Upper lobe of left lung (tissue), 6 donors: ENCODE results near the gene CBX6. TPM values are rescaled to one million over a fixed set of nuclear protein-coding genes. Genes with fewer than 3 reads are reported as not detected.

ENCODE experiments used
- ATAC-seq, 2 donors: fragments of 200-7000 bp; cut with Tn5 transposase; one replicate each; pipeline ENCODE4 v1.9.1; 2022; ENCODE audit warnings: mild to moderate bottlenecking in 2 of 2, moderate library complexity in 2 of 2; ENCODE audit not compliant: low FRiP score in 2 of 2
- DNase-seq, 2 donors: peaks; one replicate each; pipeline ENCODE4 v3.0.0-alpha.2; 2019 to 2020
- H3K27ac ChIP-seq, 4 donors: fragments of 200-600 bp; sonication (generic); one replicate each; pipeline ENCODE4 v1.5.1; 2016 to 2019
- H3K27me3 ChIP-seq, 4 donors: fragments of 200-600 bp; sonication (generic); one replicate each; pipeline ENCODE4 v1.5.1; 2017 to 2019
- H3K36me3 ChIP-seq, 4 donors: fragments of 200-600 bp; sonication (generic); one replicate each; pipeline ENCODE4 v1.5.1; 2016 to 2019
- H3K4me1 ChIP-seq, 4 donors: fragments of 200-600 bp; sonication (generic); one replicate each; pipeline ENCODE4 v1.5.1; 2018 to 2019
- H3K4me3 ChIP-seq, 4 donors: fragments of 200-600 bp; sonication (generic); one replicate each; pipeline ENCODE4 v1.5.1; 2017 to 2019; ENCODE audit warnings: mild to moderate bottlenecking in 2 of 4, moderate library complexity in 1 of 4
- H3K9me3 ChIP-seq, 4 donors: fragments of 200-600 bp; sonication (generic); one replicate each; pipeline ENCODE4 v1.5.1; 2018 to 2019
- EP300 ChIP-seq, 4 donors: sonication (generic); formaldehyde crosslinking; IDR thresholded peaks; one replicate each; pipeline ENCODE4 v1.5.1; 2017; ENCODE audit warnings: antibody characterized with exemption in 4 of 4, control low read depth in 2 of 4
- POLR2A ChIP-seq, 4 donors: fragments of 450-650 bp; IDR thresholded peaks; one replicate each; pipeline ENCODE4 v1.5.1; 2016 to 2017; ENCODE audit warnings: antibody characterized with exemption in 4 of 4, mild to moderate bottlenecking in 2 of 4
- POLR2AphosphoS5 ChIP-seq, 2 donors: sonication (generic); formaldehyde crosslinking; IDR thresholded peaks; one replicate each; pipeline ENCODE4 v1.5.1; 2017; ENCODE audit warnings: antibody characterized with exemption in 2 of 2
- WGBS, 2 donors: methylation state at CpG; one replicate each; pipeline ENCODE4 v1.1.5; 2017 to 2018; 5-methylcytosine and 5-hydroxymethylcytosine counted together
- total RNA-seq, 6 donors: library from RNA; depleted of rRNA in 4 of 6; stranded (reverse); fragments of >200 nt in 4 of 6; gene quantifications; one replicate each; pipeline versions ENCODE4 v1.1.0 to v1.2.1, GENCODE V29; 2016 to 2021
- TF ChIP-seq, protein P1 (sequence below), 6 experiments: fragments of 450-650 bp in 4 of 6; fragments of 200-600 bp in 2 of 6; sonication (generic) in 2 of 6; IDR thresholded peaks; one replicate each; pipeline ENCODE4 v1.5.1; 2016 to 2019; ENCODE audit warnings: antibody characterized with exemption in 6 of 6
- donor health status: DM: no; HTN: no; CAD: no; lungs with moderate emphysema.
- donor health status: DM: no; HTN: yes; CAD: no; lungs with severe emphysema.

CBX6 gene
- total RNA-seq, 6 donors from 2014 or later, result 30.4 to 74.9 (median 45.4) TPM

DNA sequence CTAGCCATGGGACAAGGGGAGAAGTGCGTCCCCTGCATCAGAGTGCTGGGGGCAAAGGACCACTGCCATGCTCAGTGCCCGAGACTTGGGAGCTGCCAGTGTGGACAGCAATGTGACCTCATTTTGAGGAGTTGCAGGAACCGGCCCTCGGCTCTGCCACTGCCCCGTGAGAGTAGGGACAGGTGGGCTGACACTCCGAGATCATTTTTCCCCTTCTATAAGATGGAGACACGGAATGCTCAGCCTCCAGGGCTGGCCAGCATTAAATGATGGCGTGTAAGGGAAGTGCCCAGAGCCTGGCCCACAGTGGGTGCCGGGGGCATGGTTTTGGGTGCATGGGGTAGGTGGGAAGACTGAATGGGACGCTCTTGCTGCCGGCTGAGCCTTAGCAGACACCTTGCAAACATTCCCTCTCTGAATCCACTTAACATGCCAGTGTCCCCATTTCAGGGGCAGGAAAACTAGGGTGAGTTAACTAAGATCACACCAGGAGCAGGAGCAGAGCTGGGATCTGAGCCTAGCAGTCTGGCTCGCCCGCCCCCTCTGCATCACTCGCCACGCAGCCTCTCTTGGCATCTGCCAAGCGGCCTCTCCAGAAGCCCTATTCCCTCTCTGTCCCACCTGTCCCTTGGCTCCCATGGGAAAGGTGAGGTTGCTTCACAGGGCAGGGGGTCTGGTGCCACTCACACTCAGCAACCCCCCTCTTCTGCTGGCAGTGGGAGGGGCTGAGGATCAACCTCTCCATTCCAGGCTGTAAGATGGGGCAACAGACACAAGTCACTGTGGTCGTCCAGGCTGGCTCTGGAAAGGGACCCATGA, 41.8 kb downstream of the CBX6 start:
- no peak for DNase-seq
- no peaks in the 10 kb centered on the region for H3K27me3 ChIP-seq
- peaks cover 0 to 3% (median 0%) of the 10 kb centered on the region in 4 donors for H3K4me1 ChIP-seq
- no peaks in the 10 kb centered on the region for H3K9me3 ChIP-seq
- WGBS, 2 donors, result 85 to 92% methylated on average over 13 to 17 of the region's 17 CpGs
- no peaks in the 10 kb centered on the region for H3K36me3 ChIP-seq
- no peak for TF ChIP-seq EP300 (IDR thresholded peaks at IDR 0.05)
- TF ChIP-seq, protein P1, sequence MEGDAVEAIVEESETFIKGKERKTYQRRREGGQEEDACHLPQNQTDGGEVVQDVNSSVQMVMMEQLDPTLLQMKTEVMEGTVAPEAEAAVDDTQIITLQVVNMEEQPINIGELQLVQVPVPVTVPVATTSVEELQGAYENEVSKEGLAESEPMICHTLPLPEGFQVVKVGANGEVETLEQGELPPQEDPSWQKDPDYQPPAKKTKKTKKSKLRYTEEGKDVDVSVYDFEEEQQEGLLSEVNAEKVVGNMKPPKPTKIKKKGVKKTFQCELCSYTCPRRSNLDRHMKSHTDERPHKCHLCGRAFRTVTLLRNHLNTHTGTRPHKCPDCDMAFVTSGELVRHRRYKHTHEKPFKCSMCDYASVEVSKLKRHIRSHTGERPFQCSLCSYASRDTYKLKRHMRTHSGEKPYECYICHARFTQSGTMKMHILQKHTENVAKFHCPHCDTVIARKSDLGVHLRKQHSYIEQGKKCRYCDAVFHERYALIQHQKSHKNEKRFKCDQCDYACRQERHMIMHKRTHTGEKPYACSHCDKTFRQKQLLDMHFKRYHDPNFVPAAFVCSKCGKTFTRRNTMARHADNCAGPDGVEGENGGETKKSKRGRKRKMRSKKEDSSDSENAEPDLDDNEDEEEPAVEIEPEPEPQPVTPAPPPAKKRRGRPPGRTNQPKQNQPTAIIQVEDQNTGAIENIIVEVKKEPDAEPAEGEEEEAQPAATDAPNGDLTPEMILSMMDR (IDR thresholded peaks at IDR 0.05), result no peak
- TF ChIP-seq POLR2AphosphoS5 (IDR thresholded peaks at IDR 0.05), result no peak
- no peak for TF ChIP-seq POLR2A (IDR thresholded peaks at IDR 0.05)
- ATAC-seq, result no peak
- H3K4me3 ChIP-seq, result no peak overlapping the region
- H3K27ac ChIP-seq, result no peak overlapping the region

GRCh38 chr22:38829485-38829884, 42.5 kb downstream of the CBX6 start:
- Histone ChIP-seq H3K36me3 (no peaks in the 10 kb centered on the region), H3K4me1 (peaks cover 0 to 3% (median 0%) of the 10 kb centered on the region in 4 donors), H3K27ac (no peak overlapping the region), H3K4me3 (no peak overlapping the region), H3K27me3 (no peaks in the 10 kb centered on the region), H3K9me3 (no peaks in the 10 kb centered on the region)
- no peak for ATAC-seq
- WGBS, 2 donors, result 77 to 79% methylated on average over 3 to 4 of the region's 4 CpGs
- DNase-seq, result no peak
- no peak for TF ChIP-seq EP300 (IDR thresholded peaks at IDR 0.05)
- TF ChIP-seq, protein P1 (IDR thresholded peaks at IDR 0.05), result no peak
- no peak for TF ChIP-seq POLR2A (IDR thresholded peaks at IDR 0.05)
- no peak for TF ChIP-seq POLR2AphosphoS5 (IDR thresholded peaks at IDR 0.05)

DNA sequence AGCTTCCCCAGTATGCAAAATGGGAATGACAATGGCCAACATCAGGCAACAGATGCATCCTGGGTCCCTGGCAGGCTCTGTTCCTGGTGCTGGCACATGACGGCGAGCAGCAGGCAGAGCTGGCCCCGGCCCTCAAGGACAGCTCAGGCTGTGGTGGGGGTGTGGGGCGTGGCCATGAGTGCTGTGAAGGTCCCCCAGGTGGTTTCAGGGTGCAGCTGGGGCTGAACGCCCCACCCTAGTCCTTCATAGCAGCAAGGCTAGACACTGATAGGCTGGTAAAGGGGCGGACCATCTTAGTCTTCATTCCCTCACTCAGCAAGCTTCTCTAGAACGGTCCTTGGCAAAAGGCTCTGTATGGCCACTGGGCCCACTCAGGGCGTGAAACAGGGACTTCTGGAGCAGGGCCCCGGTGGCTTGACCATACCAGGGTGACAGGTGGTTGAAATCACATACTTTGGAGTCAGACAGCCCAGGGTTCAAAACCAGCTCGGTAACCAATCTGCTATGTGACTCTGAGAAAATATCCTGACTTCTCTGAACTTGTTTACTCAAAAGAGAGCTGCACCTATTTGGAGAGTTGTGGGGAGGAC, 43.3 kb downstream of the CBX6 start:
- H3K27me3 ChIP-seq, result no peaks in the 10 kb centered on the region
- 82 to 83% methylated on average over 8 to 10 of the region's 10 CpGs for WGBS, 2 donors
- no peak for DNase-seq

GRCh38 chr22:38828191-38828590, 43.8 kb downstream of the CBX6 start:
- DNase-seq (no peak), ATAC-seq (no peak)
- WGBS, 2 donors, result 62 to 66% methylated on average over 11 of the region's 11 CpGs
- H3K27me3 ChIP-seq, result no peaks in the 10 kb centered on the region
- TF ChIP-seq, protein P1 (IDR thresholded peaks at IDR 0.05), result no peak
- TF ChIP-seq POLR2A (IDR thresholded peaks at IDR 0.05), result no peak
- TF ChIP-seq EP300 (IDR thresholded peaks at IDR 0.05), result no peak
- TF ChIP-seq POLR2AphosphoS5 (IDR thresholded peaks at IDR 0.05), result no peak
- no peak overlapping the region for H3K4me3 ChIP-seq
- H3K9me3 ChIP-seq, result no peaks in the 10 kb centered on the region
- no peak overlapping the region for H3K27ac ChIP-seq
- H3K36me3 ChIP-seq, result no peaks in the 10 kb centered on the region
- H3K4me1 ChIP-seq, result peaks cover 0 to 3% (median 0%) of the 10 kb centered on the region in 4 donors

More for the DNA sequence above, 43.3 kb downstream of the CBX6 start:
- Histone ChIP-seq H3K9me3 (no peaks in the 10 kb centered on the region), H3K27ac (no peak overlapping the region), H3K4me3 (no peak overlapping the region), H3K36me3 (no peaks in the 10 kb centered on the region), H3K4me1 (peaks cover 0 to 3% (median 0%) of the 10 kb centered on the region in 4 donors)
- TF ChIP-seq POLR2AphosphoS5 (IDR thresholded peaks at IDR 0.05) (no peak), EP300 (IDR thresholded peaks at IDR 0.05) (no peak), POLR2A (IDR thresholded peaks at IDR 0.05) (no peak)
- TF ChIP-seq, protein P1 (IDR thresholded peaks at IDR 0.05), result no peak
- no peak for ATAC-seq
